MCF 10A (cell line): ENCODE data around the gene HOXB5. TPM values are rescaled to one million over a fixed set of nuclear protein-coding genes. Genes with fewer than 3 reads are reported as not detected.
A peak's percentile ranks its signal among the peaks of the same experiment; 100 is the strongest.

Source experiments
- BruUV-seq: library from RNA; stranded (reverse); fragments of 400-500 nt; replicated peaks from 2 replicates; lab custom pipeline; 2021; lab: Mats Ljungman, UMichigan
- CTCF ChIA-PET: fragments of 300-600 bp; sonication (Branson Sonifier 250); formaldehyde crosslinking; extraction: SDS; loops from one replicate; lab custom pipeline; 2021; ENCODE audit warnings: antibody characterized with exemption, inconsistent platforms; lab: Yijun Ruan, JAX
- POLR2A ChIA-PET: fragments of 300-600, 350-650 bp; sonication (Branson Sonifier 250); formaldehyde crosslinking; extraction: SDS; loops from one replicate; lab custom pipeline; 2020; ENCODE audit warnings: antibody characterized with exemption, inconsistent platforms; lab: Yijun Ruan, JAX
- DNase-seq: peaks from one replicate; pipeline ENCODE4 v3.0.0-alpha.2; 2018; ENCODE audit not compliant: unreplicated experiment
- H3K27ac Mint-ChIP-seq: one replicate; pipeline ENCODE4 v1.8.0; 2022; ENCODE audit warnings: mild to moderate bottlenecking, low read depth, mixed read lengths; ENCODE audit not compliant: unreplicated experiment
- H3K27me3 Mint-ChIP-seq: one replicate; pipeline ENCODE4 v1.8.0; 2022; ENCODE audit warnings: mixed read lengths; ENCODE audit not compliant: insufficient read depth, unreplicated experiment
- H3K36me3 Mint-ChIP-seq: one replicate; pipeline ENCODE4 v1.8.0; 2022; ENCODE audit warnings: mild to moderate bottlenecking, moderate library complexity, mixed read lengths; ENCODE audit not compliant: insufficient read depth, unreplicated experiment
- H3K4me1 Mint-ChIP-seq: one replicate; pipeline ENCODE4 v1.8.0; 2022; ENCODE audit warnings: mixed read lengths; ENCODE audit not compliant: insufficient read depth, unreplicated experiment
- H3K4me3 Mint-ChIP-seq: one replicate; pipeline ENCODE4 v1.8.0; 2022; ENCODE audit warnings: mild to moderate bottlenecking, moderate library complexity, mixed read lengths; ENCODE audit not compliant: unreplicated experiment
- H3K9me3 Mint-ChIP-seq: one replicate; pipeline ENCODE4 v1.8.0; 2022; ENCODE audit warnings: mixed read lengths; ENCODE audit not compliant: unreplicated experiment
- intact Hi-C: fragments of 100-400 bp; cut with micrococcal nuclease; formaldehyde crosslinking; loops from 2 replicates; pipeline ENCODE4 v1.14.1; 2022
- total RNA-seq: library from RNA; stranded (reverse); gene quantifications from 2 replicates; pipeline ENCODE4 v1.2.3, GENCODE V29; 2022
- TF ChIP-seq, protein P1 (sequence below): fragments of 200-600 bp; IDR thresholded peaks from one replicate; pipeline ENCODE4 v1.8.0; 2022; ENCODE audit warnings: antibody characterized with exemption, mild to moderate bottlenecking; ENCODE audit not compliant: unreplicated experiment

Gene HOXB5
- total RNA-seq, 1 experiment from 2014 or later, result not detected

DNA sequence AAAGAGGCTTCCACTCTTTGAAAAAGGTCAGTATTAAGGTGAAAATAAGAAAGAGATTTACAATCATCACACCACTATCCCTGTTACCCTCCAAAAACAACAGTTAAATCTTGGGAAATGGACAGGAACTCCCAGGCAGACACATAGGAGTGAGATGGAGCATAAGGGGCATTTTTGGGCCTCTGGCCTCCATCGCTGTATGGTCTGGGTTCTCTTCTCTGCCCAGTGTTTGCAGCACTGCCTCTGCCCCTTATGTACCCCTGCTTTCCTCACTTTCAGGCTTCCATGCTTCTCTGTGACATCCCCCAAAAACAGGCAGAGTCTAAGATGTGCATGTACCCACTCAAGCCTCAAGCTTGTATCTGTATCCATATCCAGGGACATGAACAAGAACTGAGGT, 48.0 kb downstream of the HOXB5 start:
- Mint-ChIP-seq H3K4me3 (peak overlapping the region; percentile 75), H3K27me3 (no peaks in the 10 kb centered on the region), H3K9me3 (no peaks in the 10 kb centered on the region), H3K36me3 (no peaks in the 10 kb centered on the region), H3K4me1 (no peaks in the 10 kb centered on the region), H3K27ac (no peak overlapping the region)
- BruUV-seq, result no TSS peak
- DNase-seq, result no peak
- ChIA-PET POLR2A (no interaction called here), CTCF (no interaction called here)
- intact Hi-C loops, result no loop called here
- TF ChIP-seq, protein P1, sequence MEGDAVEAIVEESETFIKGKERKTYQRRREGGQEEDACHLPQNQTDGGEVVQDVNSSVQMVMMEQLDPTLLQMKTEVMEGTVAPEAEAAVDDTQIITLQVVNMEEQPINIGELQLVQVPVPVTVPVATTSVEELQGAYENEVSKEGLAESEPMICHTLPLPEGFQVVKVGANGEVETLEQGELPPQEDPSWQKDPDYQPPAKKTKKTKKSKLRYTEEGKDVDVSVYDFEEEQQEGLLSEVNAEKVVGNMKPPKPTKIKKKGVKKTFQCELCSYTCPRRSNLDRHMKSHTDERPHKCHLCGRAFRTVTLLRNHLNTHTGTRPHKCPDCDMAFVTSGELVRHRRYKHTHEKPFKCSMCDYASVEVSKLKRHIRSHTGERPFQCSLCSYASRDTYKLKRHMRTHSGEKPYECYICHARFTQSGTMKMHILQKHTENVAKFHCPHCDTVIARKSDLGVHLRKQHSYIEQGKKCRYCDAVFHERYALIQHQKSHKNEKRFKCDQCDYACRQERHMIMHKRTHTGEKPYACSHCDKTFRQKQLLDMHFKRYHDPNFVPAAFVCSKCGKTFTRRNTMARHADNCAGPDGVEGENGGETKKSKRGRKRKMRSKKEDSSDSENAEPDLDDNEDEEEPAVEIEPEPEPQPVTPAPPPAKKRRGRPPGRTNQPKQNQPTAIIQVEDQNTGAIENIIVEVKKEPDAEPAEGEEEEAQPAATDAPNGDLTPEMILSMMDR, result no peak

DNA sequence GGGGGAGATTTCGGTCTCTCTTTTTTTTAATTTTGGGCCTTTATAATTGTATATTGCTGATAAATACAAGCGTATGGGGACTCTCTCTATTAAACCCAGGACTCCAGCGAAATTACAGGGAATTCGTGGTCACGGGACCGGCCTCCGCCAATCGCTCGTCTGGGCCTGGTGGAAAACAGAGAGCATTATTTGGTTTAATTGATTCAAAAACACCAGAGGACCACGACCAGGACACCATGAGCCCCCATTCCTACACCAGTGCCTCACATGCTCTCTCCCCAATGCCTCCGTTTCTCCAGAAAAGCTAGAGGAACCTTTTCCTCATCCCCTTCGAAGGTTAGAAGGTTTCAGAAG, 48.6 kb downstream of the HOXB5 start, which contains the start of gene HOXB2:
TSS of gene HOXB2 (minus strand) at position 88 of the 354 bp plus-strand sequence. CDS start 198 bp downstream, outside the sequence.
- Mint-ChIP-seq H3K27me3 (no peaks in the 10 kb centered on the region), H3K4me1 (no peaks in the 10 kb centered on the region), H3K4me3 (peak within 1 kb of the TSS; percentile 75), H3K36me3 (no peaks in the 10 kb centered on the region), H3K9me3 (no peaks in the 10 kb centered on the region), H3K27ac (peak within 1 kb of the TSS; percentile 76)
- TF ChIP-seq, protein P1, result no peak
- intact Hi-C loops, result no loop called here
- BruUV-seq, result no TSS peak
- DNase-seq, result no peak
- ChIA-PET CTCF (no interaction called here), POLR2A (no interaction called here)

DNA sequence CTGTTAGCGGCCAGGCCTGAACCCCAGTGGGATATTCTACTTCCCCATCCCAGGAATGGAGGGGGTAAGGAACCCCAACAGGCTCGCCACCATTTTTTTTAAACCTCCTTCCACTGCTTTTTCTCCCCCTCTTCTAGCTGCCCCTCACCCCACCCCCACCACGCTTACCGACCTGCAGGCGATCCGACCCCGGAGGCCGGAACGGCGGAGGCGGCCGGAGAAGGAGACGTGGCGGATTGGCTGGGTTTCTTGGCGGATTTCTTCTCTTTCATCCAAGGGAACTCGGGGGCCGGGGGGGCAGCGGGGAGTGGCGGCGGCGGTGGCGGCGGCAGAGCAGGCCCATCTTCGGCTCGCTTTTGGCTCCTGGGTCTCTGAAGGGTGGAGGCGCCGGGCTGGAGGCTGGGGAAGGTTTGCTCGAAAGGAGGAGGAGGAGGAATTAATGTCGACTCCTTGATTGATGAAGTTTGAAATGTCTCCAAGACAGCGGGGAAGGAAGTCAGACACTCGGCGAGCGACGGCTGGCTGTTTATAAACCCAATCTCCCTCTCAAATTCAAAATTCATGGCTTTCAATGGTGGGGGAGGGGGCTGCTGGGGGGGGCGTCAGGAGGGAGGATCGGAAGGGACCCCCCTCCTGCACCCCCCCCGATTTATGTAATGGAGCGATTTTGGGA, 49.1 kb downstream of the HOXB5 start:
- H3K4me1 Mint-ChIP-seq, result no peaks in the 10 kb centered on the region
- no TSS peak for BruUV-seq
- H3K4me3 Mint-ChIP-seq, result peak overlapping the region; percentile 75
- no peaks in the 10 kb centered on the region for H3K27me3 Mint-ChIP-seq
- peak; percentile 39 for DNase-seq
- TF ChIP-seq, protein P1, result no peak
- no peaks in the 10 kb centered on the region for H3K36me3 Mint-ChIP-seq
- H3K9me3 Mint-ChIP-seq, result no peaks in the 10 kb centered on the region
- POLR2A ChIA-PET, result interaction anchor here (0.6 to 1.2 kb wide), 3 partner anchors 10 to 50 kb away, joined by 3 to 4 read pairs (median 4); no protein-coding TSS in a partner anchor
- CTCF ChIA-PET, result interaction anchor here (0.7 kb wide), 1 partner anchor 22 kb away, joined by 3 read pairs; no protein-coding TSS in a partner anchor
- peak overlapping the region; percentile 76 for H3K27ac Mint-ChIP-seq
- intact Hi-C loops, result no loop called here

DNA sequence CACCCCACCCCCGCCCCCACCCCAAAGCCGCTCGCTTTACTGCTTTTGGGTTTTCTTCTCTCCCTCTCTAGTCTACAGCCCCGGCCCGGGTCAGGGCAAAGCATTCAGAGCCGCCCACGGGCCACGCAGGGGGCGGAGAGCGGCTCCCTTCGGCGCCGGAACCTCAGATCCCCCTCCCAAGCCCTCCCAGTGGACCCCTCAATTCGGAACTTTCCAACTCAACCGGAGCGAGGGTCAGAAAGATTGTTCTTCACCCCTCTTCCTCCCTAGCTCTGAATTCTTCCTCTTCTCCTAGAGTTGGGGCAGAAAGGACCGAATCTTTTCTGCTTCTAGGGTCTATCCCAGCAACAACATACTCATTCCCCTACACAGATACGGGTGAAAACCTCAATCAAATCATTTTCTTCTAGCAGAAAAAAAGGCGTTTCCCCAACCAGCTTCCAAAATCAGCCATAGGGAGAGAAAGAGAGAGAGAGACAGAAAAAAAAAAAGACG, 49.7 kb downstream of the HOXB5 start:
- Mint-ChIP-seq H3K36me3 (no peaks in the 10 kb centered on the region), H3K27ac (peak overlapping the region; percentile 76), H3K9me3 (no peaks in the 10 kb centered on the region), H3K4me1 (no peaks in the 10 kb centered on the region), H3K4me3 (peak overlapping the region; percentile 75), H3K27me3 (no peaks in the 10 kb centered on the region)
- TF ChIP-seq, protein P1, result no peak
- peak; percentile 25 for DNase-seq
- ChIA-PET POLR2A (interaction anchor here (0.6 to 1.2 kb wide), 3 partner anchors 11 to 49 kb away, joined by 3 to 4 read pairs (median 4); no protein-coding TSS in a partner anchor), CTCF (interaction anchor here (0.7 kb wide), 1 partner anchor 21 kb away, joined by 3 read pairs; no protein-coding TSS in a partner anchor)
- intact Hi-C loops, result no loop called here
- no TSS peak for BruUV-seq
